PC-3 (cell line): ENCODE data around the gene NPHS2. TPM values are rescaled to one million over a fixed set of nuclear protein-coding genes. Genes with fewer than 3 reads are reported as not detected.

Experiments used
- ATAC-seq: fragments of 200-7000 bp; cut with Tn5 transposase; 2 replicates; pipeline ENCODE4 v1.9.1; 2020; ENCODE audit warnings: mild to moderate bottlenecking, moderate library complexity
- BruUV-seq: library from RNA; stranded (reverse); fragments of 400-500 nt; replicated peaks from 2 replicates; lab custom pipeline; 2021; lab: Mats Ljungman, UMichigan
- CTCF ChIA-PET: fragments of 300-600 bp; sonication (Branson Sonifier 250); formaldehyde crosslinking; loops from one replicate; lab custom pipeline; 2022; ENCODE audit warnings: antibody characterized with exemption; lab: Charles Lee
- POLR2A ChIA-PET: fragments of 300-600 bp; sonication (Branson Sonifier 250); formaldehyde crosslinking; loops from one replicate; lab custom pipeline; 2022; ENCODE audit warnings: antibody characterized with exemption; ENCODE audit not compliant: unreplicated experiment; lab: Charles Lee
- DNase-seq: peaks from one replicate; pipeline ENCODE4 v3.0.0-alpha.2; 2015
- H2AFZ ChIP-seq: fragments of 300-600 bp; sonication (generic); 2 replicates; pipeline ENCODE4 v1.6.0; 2016; ENCODE audit warnings: antibody characterized with exemption, low read length
- H3F3A ChIP-seq: fragments of 300-600 bp; sonication (generic); one replicate; pipeline ENCODE4 v1.6.0; 2017; ENCODE audit warnings: antibody characterized with exemption, low read length, control low read depth, mild to moderate bottlenecking; ENCODE audit not compliant: unreplicated experiment
- H3K27ac ChIP-seq: fragments of 300-600 bp; sonication (generic); 2 replicates; pipeline ENCODE4 v1.5.1; 2016; ENCODE audit warnings: mild to moderate bottlenecking, low read length
- H3K27me3 ChIP-seq: fragments of 300-600 bp; sonication (generic); 2 replicates; pipeline ENCODE4 v1.6.1; 2016; ENCODE audit warnings: low read length, mixed read lengths
- H3K36me3 ChIP-seq: fragments of 300-600 bp; sonication (generic); 2 replicates; pipeline ENCODE4 v1.6.1; 2016; ENCODE audit warnings: low read depth, mixed run types, low read length, mixed read lengths
- H3K4me1 ChIP-seq: fragments of 300-600 bp; sonication (generic); 2 replicates; pipeline ENCODE4 v1.5.1; 2016; ENCODE audit warnings: low read length; ENCODE audit not compliant: insufficient read depth
- H3K4me2 ChIP-seq: fragments of 300-600 bp; sonication (generic); 2 replicates; pipeline ENCODE4 v1.6.0; 2016; ENCODE audit warnings: low read length
- H3K4me3 ChIP-seq: fragments of 300-600 bp; sonication (generic); 2 replicates; pipeline ENCODE4 v1.5.1; 2016; ENCODE audit warnings: mild to moderate bottlenecking, low read length, mixed read lengths
- H3K79me2 ChIP-seq: fragments of 300-600 bp; sonication (generic); 2 replicates; pipeline ENCODE4 v1.6.1; 2017; ENCODE audit warnings: low read length, mixed read lengths
- H3K9ac ChIP-seq: fragments of 300-600 bp; sonication (generic); 2 replicates; pipeline ENCODE4 v1.6.0; 2016; ENCODE audit warnings: mild to moderate bottlenecking, low read length
- H3K9me2 ChIP-seq: fragments of 300-600 bp; sonication (generic); replicated peaks from 2 replicates; pipeline ENCODE4 v1.6.1; 2016; ENCODE audit warnings: mixed run types, low read length, mixed read lengths
- H3K9me3 ChIP-seq: fragments of 300-600 bp; sonication (generic); 2 replicates; pipeline ENCODE4 v1.6.1; 2016; ENCODE audit warnings: low read length, mixed read lengths
- H4K20me1 ChIP-seq: fragments of 300-600 bp; sonication (generic); 2 replicates; pipeline ENCODE4 v1.6.1; 2016; ENCODE audit warnings: low read length, mixed read lengths
- CTCF ChIP-seq: fragments of 300-600 bp; sonication (generic); conservative IDR thresholded peaks from 2 replicates; pipeline ENCODE4 v1.5.1; 2017; ENCODE audit warnings: antibody characterized with exemption, low read depth, mild to moderate bottlenecking, low read length
- EZH2 ChIP-seq: fragments of 300-600 bp; sonication (generic); IDR thresholded peaks from one replicate; pipeline ENCODE4 v1.6.1; 2017; ENCODE audit warnings: antibody characterized with exemption, mild to moderate bottlenecking, low read length; ENCODE audit not compliant: unreplicated experiment
- EZH2phosphoT487 ChIP-seq: fragments of 300-600 bp; sonication (generic); IDR thresholded peaks from 2 replicates; pipeline ENCODE4 v1.6.1; 2018; ENCODE audit warnings: mild to moderate bottlenecking, antibody characterized with exemption, low read length, borderline replicate concordance
- intact Hi-C: fragments of 100-400 bp; cut with micrococcal nuclease; formaldehyde crosslinking; loops from 2 replicates; pipeline ENCODE4 v1.9.0; 2023
- total RNA-seq: library from RNA; depleted of rRNA; stranded (reverse); fragments of >200 nt; gene quantifications from 2 replicates; pipeline ENCODE4 v1.2.3, GENCODE V29; 2014; rRNA removed

NPHS2 gene
- total RNA-seq, 1 experiment from 2014 or later = not detected

DNA sequence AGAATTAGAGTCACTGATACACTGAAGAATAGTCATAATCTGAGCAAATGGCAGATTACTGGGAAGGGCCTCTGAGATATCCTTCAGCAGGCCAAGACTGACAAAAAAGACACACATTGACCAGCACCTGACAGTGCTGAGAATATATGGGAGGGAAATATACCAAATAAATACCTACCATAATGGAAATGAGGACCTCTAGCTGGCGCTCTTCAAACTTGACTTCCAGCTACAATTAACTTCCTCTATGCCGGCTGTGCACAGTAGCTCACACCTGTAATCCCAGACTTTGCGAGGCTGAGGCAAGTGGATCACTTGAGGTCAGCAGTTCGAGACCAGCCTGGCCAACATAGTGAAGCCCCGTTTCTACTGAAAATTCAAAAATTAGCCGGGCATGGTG, 69.5 kb downstream of the NPHS2 start:
- H3K79me2 ChIP-seq = no peaks in the 10 kb centered on the region
- H3K27me3 ChIP-seq = peaks cover 6% of the 10 kb centered on the region; the same call in 1 of the 2 replicates
- H3K4me1 ChIP-seq = no peaks in the 10 kb centered on the region
- no peaks in the 10 kb centered on the region for H3K9me3 ChIP-seq
- no TSS peak for BruUV-seq
- H2AFZ ChIP-seq = no peak overlapping the region
- ChIA-PET POLR2A (no interaction called here), CTCF (no interaction called here)
- DNase-seq (no peak), ATAC-seq (no peak)
- no peak overlapping the region for H3K4me2 ChIP-seq
- intact Hi-C loops = no loop called here
- TF ChIP-seq EZH2phosphoT487 (no peak), CTCF (no peak), EZH2 (no peak)
- H4K20me1 ChIP-seq = no peaks in the 10 kb centered on the region
- no peak overlapping the region for H3K4me3 ChIP-seq
- no peak overlapping the region for H3K27ac ChIP-seq
- H3F3A ChIP-seq = no peaks in the 10 kb centered on the region
- H3K36me3 ChIP-seq = no peaks in the 10 kb centered on the region
- no peak overlapping the region for H3K9ac ChIP-seq
- H3K9me2 ChIP-seq = no peaks in the 10 kb centered on the region

Other genes starting within 250 kb of the NPHS2 start
- not detected in 2 replicates for gene AXDND1, start 210.0 kb downstream of the NPHS2 start, total RNA-seq
- not detected in 2 replicates for gene TDRD5, start 15.9 kb upstream of the NPHS2 start, total RNA-seq
- not detected in 2 replicates for gene FAM163A, start 167.3 kb upstream of the NPHS2 start, total RNA-seq